Measurements from ENCODE around the gene IGF2.

Gene IGF2

GRCh38 chr11:2153581-2154194 is 14.5 kb upstream of the IGF2 start:
- CTCF ChIA-PET = interaction anchor here (0.6 to 15.8 kb wide), 24 partner anchors 9 to 503 kb away, joined by 3 to 1226 read pairs (median 11); partner anchors contain the start of genes LSP1, SYT8 and TNNI2
- POLR2A ChIA-PET = no interaction called here
- no peak overlapping the region for H3K4me3 ChIP-seq (ENCODE audit: low read depth, low read length)
- no peak for TF ChIP-seq CTCF (IDR thresholded peaks at IDR 0.05; ENCODE audit: insufficient read depth, low read length, missing control alignments)
- DNase-seq (ENCODE audit: low read depth, low spot score) = no peak

- H3K4me3 ChIP-seq (ENCODE audit: low read depth, low read length) = no peak overlapping the region
- ChIA-PET CTCF (interaction anchor here (0.6 to 15.8 kb wide), 79 partner anchors 9 to 556 kb away, joined by 3 to 1226 read pairs (median 5); partner anchors contain the start of genes H19, IFITM10, IGF2 and INS), POLR2A (interaction anchor here (0.6 to 1.0 kb wide), 5 partner anchors 38 to 494 kb away, joined by 3 to 5 read pairs (median 3); no protein-coding TSS in a partner anchor)
- no peak for DNase-seq (ENCODE audit: low read depth, low spot score)
- peak; percentile 80 for TF ChIP-seq CTCF (IDR thresholded peaks at IDR 0.05; ENCODE audit: insufficient read depth, low read length, missing control alignments)
These were observed 12.5 kb upstream of the IGF2 start for GRCh38 chr11:2151500-2152257.

- peak; percentile 42 for TF ChIP-seq CTCF (IDR thresholded peaks at IDR 0.05; ENCODE audit: insufficient read depth, low read length, missing control alignments)
- CTCF ChIA-PET = interaction anchor here (0.8 to 15.8 kb wide), 59 partner anchors 11 to 518 kb away, joined by 3 to 1226 read pairs (median 6); partner anchors contain the start of genes IGF2, INS, MRPL23 and SYT8
- H3K4me3 ChIP-seq (ENCODE audit: low read depth, low read length) = no peak overlapping the region
- POLR2A ChIA-PET = no interaction called here
- DNase-seq (ENCODE audit: low read depth, low spot score) = no peak
These were observed 11.0 kb upstream of the IGF2 start for GRCh38 chr11:2149864-2150847.

- no peak overlapping the region for H3K4me3 ChIP-seq (ENCODE audit: low read depth, low read length)
- ChIA-PET POLR2A (no interaction called here), CTCF (interaction anchor here (0.6 to 15.8 kb wide), 30 partner anchors 10 to 510 kb away, joined by 3 to 1226 read pairs (median 21); partner anchors contain the start of genes IGF2, INS, MRPL23 and SYT8)
- no peak for DNase-seq (ENCODE audit: low read depth, low spot score)
- no peak for TF ChIP-seq CTCF (IDR thresholded peaks at IDR 0.05; ENCODE audit: insufficient read depth, low read length, missing control alignments)
These were observed 10.3 kb upstream of the IGF2 start for GRCh38 chr11:2149460-2149859.

GRCh38 chr11:2148595-2148994 is 9.4 kb upstream of the IGF2 start:
- no peak for DNase-seq (ENCODE audit: low read depth, low spot score)
- no peak for TF ChIP-seq CTCF (IDR thresholded peaks at IDR 0.05; ENCODE audit: insufficient read depth, low read length, missing control alignments)
- no peak overlapping the region for H3K4me3 ChIP-seq (ENCODE audit: low read depth, low read length)
- POLR2A ChIA-PET = no interaction called here
- CTCF ChIA-PET = interaction anchor here (0.9 to 15.8 kb wide), 14 partner anchors 9 to 498 kb away, joined by 3 to 1226 read pairs (median 73); partner anchors contain the start of genes IGF2, INS, SYT8 and TNNI2

Data from AG04449 (cell line).